Fibroblast of skin of left biceps (primary cell): ENCODE results near the gene CCDC88B.
"Not testable (repeated sequence)": the region's sequence is repeated elsewhere in the genome, so short reads cannot be mapped to it uniquely, and the experiment has no call there.

Source experiments
- DNase-seq, 2 experiments: peaks; one replicate each; pipeline ENCODE4 v3.0.0-alpha.2; 2013; ENCODE audit warnings: low read depth in 2 of 2

CCDC88B gene

DNA sequence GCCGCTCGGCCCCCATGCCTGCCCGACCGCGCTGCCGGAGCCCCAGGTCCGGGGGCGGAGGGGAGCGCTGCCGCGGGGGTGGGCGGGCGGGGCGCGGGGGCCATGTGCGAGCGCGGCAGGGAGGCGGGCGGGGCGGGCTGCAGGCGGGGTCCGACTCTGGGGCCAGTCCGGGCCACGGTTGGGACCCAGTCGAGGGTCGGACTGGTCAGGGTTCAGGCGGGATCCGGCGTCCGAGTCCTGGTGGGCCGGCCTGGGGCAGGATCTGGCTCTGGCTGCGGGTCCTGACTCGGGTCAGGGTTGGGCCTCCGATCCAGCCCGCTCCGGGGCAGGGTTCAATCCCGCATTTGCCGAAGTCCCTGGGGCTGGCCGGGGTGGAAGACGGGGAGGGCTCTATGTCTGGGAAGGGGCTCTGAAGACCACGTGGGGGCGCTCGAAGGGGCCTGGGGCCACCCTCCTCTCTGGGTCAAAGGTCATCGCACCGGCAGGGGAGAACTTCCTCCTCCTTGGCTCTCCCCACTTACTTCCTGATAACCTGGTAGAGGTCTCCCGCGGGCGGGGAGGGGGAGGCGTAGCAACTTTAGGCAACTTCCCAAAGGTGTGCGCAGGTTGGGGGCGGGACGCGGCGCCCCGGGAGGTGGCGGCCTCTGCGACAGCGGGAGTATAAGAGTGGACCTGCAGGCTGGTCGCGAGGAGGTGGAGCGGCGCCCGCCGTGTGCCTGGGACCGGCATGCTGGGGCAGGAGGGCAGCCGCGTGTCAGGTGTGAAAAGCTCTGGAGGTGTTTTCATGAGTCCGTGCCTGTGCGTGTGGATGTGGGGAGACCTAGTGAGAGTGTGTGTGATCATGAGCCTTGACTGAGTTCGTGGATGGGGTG is 34.1 kb upstream of the CCDC88B start:
- DNase-seq, result no peak

DNA sequence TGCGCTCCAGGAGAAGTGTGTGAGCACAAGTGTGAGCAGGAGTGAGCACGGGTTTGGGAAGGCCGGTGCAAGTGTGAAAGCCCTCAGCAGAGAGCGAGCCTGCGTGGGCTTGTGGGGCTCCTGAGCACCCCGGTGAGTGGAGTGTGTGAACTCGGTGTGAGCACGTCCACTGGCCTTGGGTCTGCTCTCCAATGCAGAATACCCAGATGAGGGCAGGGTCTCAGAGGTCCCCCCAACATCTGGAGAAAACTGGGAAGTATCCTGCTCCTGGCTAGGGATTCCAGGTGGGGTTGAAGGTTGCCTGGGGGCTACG is 33.5 kb upstream of the CCDC88B start:
- no peak for DNase-seq

DNA sequence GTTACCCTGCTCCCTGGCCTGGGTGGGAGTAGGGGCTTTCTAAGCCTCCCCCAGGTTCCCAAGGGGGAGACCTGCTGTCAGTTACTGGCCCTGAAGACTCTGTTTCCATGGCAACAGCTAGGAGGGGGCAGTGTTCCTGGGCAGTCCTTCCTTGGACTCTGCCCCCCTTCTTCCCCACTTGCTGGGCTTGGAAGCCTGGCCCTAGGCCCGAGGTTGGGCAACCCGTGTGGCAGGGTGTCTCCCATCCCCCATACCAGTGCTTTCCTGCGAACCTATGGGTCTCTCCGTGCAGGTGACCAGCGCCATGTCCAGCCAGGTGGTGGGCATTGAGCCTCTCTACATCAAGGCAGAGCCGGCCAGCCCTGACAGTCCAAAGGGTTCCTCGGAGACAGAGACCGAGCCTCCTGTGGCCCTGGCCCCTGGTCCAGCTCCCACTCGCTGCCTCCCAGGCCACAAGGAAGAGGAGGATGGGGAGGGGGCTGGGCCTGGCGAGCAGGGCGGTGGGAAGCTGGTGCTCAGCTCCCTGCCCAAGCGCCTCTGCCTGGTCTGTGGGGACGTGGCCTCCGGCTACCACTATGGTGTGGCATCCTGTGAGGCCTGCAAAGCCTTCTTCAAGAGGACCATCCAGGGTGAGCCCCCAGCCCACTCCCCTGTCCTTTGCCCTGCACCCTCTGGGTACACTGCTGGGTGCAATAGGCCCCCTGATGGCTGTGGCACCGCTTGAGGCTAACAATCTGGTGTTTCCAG is 33.0 kb upstream of the CCDC88B start:
- DNase-seq, result no peak

DNA sequence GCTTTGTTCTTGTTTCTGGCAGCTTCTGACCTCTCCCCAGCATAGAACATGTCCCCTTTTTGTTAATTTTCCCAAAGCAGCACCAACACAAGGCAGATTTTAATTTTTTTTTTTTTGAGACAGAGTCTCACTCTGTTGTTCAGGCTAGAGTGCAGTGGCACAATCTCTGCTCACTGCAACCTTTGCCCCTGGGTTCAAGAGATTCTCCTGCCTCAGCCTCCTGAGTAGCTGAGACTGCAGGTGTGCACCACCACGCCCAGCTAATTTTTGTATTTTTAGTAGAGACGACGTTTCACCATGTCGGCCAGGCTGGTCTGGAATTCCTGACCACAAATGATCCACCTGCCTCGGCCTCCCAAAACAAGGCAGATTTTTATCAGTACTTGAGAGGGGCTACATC is 32.2 kb upstream of the CCDC88B start:
- DNase-seq, result not testable (repeated sequence)

DNA sequence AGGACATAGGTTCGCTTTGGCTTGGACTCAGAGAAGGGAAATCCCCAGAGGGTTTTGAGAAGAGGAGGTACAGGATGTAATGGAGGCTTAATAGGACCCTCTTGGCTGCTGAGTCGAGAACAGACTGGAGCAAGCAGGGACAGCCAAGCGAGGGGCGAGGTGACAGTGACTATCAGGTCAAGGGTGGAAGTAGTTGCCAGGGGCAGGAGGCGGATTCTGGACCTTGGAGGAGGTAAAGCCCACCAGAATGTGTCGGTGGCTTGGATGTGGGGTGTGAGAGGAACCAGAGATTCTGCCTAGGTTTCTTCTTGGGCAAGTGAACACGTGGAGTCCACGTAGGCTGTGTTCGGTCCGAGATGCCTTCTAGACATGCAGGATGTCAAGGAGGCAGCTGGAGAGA is 27.1 kb upstream of the CCDC88B start:
- no peak for DNase-seq

DNA sequence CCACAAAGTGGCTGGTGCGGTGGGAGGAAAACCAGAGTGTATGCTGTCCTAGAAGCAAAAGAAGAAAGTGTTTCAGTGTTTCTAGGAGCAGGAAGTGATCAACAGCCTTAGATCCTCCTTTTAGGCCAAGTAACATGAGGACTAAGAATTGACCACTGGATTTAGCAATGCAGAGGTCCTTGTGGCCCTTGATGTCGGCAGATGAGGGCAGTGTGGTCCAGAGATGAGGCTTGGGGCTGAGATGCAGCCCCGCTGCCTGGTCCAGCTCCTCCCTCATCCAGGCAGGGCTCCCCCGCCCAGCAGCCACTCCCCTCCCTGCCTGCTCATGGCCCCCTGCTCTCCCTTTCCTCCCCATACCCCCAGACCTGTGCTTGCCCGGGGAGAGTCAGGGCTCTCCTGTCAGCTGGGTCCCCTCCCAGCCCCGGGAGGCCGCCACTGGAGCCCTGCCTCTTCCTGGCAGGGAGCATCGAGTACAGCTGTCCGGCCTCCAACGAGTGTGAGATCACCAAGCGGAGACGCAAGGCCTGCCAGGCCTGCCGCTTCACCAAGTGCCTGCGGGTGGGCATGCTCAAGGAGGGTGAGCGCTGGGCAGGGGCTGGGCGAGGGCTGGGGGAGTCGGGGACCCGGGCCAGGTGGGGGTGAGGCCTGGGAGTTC is 26.4 kb upstream of the CCDC88B start:
- DNase-seq, result no peak

DNA sequence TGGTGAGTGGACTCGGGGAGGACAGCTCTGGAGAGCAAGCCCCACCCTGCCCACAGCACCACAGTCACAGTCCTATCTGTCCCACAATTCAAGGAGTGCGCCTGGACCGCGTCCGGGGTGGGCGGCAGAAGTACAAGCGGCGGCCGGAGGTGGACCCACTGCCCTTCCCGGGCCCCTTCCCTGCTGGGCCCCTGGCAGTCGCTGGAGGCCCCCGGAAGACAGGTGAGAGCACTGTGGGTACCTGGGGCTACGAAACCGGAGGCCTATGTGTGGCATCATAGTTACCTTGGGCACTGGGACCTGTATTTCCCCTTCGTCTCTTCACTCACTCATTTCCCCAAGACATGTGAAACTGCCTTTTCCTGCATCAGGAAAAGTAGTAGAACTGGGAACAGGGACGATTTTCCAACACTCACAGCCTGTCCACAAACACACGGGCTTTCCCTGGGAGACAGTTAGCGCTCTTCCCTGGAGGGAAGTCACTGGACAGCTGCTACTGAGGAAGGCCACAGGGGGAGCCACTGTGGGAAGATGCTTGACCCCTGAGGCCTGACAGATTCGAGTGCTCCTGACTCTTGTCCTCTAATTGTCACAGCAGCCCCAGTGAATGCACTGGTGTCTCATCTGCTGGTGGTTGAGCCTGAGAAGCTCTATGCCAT is 25.7 kb upstream of the CCDC88B start:
- no peak for DNase-seq

DNA sequence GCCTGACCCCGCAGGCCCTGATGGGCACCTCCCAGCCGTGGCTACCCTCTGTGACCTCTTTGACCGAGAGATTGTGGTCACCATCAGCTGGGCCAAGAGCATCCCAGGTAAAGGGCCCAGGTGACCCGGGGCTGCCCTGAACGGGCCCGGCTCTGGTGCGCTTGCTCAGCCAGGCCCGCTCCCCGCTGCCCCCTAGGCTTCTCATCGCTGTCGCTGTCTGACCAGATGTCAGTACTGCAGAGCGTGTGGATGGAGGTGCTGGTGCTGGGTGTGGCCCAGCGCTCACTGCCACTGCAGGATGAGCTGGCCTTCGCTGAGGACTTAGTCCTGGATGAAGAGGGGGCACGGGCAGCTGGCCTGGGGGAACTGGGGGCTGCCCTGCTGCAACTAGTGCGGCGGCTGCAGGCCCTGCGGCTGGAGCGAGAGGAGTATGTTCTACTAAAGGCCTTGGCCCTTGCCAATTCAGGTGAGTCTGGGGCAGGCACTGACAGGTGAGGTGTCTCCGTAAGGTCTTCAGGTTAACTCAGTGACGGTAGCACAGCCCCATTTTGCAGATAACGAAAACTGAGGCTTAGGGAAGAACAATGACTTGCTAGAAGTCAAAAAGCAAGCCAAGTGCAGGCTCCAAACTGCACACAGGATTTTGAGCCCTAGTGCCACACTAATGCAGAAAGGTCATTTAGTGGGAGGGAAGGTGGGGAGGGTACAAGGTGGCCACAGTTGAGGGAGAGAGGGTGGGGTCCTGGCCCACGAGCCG is 25.0 kb upstream of the CCDC88B start:
- no peak for DNase-seq

DNA sequence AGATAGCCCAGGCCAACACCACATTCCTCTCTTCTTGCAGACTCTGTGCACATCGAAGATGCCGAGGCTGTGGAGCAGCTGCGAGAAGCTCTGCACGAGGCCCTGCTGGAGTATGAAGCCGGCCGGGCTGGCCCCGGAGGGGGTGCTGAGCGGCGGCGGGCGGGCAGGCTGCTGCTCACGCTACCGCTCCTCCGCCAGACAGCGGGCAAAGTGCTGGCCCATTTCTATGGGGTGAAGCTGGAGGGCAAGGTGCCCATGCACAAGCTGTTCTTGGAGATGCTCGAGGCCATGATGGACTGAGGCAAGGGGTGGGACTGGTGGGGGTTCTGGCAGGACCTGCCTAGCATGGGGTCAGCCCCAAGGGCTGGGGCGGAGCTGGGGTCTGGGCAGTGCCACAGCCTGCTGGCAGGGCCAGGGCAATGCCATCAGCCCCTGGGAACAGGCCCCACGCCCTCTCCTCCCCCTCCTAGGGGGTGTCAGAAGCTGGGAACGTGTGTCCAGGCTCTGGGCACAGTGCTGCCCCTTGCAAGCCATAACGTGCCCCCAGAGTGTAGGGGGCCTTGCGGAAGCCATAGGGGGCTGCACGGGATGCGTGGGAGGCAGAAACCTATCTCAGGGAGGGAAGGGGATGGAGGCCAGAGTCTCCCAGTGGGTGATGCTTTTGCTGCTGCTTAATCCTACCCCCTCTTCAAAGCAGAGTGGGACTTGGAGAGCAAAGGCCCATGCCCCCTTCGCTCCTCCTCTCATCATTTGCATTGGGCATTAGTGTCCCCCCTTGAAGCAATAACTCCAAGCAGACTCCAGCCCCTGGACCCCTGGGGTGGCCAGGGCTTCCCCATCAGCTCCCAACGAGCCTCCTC is 24.1 kb upstream of the CCDC88B start:
- not testable (repeated sequence) for DNase-seq

DNA sequence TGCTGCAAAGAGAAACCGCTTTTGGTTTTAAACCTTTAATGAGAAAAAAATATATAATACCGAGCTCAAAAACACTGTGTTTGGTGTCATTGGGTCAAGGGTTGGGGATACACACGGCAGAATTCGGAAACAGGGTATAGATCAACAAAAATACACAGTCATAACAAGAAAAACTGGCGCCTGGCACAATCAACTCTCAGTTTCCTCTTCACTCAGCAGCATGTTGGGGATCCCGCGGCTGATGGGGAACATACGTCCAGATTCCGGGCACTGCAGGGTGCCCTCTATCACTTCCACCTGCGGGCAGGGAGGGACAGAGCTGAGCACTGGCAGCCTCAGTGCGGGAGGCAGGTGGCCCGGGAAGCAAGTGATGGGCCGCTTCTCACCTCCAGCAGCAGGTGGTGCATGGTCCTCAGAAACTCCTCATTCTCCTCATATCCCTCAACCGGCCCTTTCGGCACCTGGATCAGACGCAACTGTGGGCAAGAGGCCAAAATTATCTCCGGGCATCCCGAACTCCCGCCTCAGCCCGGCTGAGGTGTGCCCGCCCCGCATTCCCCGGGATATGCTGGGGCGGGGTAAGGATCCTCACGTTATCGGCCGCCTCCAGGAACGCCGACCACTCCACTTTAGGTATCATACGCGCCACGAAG is 23.2 kb upstream of the CCDC88B start:
- no peak for DNase-seq

DNA sequence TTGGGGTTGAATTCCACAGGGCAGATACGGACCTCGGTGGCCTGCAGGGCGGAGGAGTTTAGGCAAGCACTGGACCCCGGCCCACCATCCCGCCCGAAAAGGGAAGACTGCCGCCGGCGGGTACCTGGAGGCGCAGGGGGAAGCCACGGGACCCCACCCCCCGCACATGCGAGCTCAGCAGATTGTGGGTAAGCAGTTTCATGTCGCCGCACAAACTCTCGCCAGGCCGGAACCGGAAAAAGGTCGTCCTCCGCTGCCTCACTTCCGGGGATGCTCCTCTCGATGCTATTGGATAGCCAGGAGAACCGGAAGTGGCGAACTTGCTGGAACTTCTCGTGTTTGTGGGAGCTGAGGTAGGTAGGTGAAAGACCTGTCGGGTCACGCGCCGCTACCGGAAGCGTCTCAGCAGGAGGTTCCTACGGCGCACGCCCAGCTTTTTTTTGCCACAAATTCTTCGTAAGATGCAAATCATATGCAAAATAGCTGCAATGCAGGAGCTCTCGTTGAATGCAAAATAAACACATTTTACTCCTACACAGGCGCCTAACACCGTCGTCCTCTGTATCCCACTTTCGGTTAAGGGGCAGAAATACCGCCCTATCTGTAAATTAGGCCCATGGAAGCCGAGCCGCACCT is 22.6 kb upstream of the CCDC88B start, which contains the start of gene TRMT112:
TRMT112 (minus strand) TSS at position 235 of the 636 bp plus-strand sequence; CDS start at position 202, 33 bp downstream.
- peak; percentile 87 to 88 for DNase-seq

DNA sequence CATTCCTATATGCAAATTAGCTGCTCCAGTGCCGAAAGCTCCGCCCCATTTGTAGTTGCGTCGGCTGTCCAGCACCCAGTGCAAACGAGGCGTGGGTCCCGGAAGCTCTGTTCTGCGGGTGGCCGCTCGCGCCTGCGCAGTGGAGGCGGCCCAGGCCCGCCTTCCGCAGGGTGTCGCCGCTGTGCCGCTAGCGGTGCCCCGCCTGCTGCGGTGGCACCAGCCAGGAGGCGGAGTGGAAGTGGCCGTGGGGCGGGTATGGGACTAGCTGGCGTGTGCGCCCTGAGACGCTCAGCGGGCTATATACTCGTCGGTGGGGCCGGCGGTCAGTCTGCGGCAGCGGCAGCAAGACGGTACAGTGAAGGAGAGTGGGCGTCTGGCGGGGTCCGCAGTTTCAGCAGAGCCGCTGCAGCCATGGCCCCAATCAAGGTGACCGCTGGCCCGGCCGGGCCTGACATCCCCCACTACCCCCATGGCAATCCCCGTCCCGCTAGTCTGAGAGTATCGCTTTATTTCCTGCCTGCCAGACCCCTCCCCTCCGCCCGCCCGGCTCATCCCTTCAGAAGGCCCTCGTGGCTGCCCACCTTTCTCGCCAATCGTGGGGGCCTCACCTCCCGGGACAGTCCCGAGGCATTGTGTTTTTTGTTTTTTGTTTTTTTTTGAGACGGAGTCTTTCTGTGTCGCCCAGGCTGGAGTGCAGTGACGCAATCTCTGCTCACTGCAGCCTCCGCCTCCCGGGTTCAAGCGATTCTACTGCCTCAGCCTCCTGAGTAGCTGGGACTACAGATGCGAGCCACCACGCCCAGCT is 21.8 kb upstream of the CCDC88B start, which contains the start of gene PRDX5:
PRDX5 (plus strand) TSS at position 161 of the 805 bp plus-strand sequence; CDS start at position 256, 95 bp downstream.
- peak; percentile 86 to 87 for DNase-seq

DNA sequence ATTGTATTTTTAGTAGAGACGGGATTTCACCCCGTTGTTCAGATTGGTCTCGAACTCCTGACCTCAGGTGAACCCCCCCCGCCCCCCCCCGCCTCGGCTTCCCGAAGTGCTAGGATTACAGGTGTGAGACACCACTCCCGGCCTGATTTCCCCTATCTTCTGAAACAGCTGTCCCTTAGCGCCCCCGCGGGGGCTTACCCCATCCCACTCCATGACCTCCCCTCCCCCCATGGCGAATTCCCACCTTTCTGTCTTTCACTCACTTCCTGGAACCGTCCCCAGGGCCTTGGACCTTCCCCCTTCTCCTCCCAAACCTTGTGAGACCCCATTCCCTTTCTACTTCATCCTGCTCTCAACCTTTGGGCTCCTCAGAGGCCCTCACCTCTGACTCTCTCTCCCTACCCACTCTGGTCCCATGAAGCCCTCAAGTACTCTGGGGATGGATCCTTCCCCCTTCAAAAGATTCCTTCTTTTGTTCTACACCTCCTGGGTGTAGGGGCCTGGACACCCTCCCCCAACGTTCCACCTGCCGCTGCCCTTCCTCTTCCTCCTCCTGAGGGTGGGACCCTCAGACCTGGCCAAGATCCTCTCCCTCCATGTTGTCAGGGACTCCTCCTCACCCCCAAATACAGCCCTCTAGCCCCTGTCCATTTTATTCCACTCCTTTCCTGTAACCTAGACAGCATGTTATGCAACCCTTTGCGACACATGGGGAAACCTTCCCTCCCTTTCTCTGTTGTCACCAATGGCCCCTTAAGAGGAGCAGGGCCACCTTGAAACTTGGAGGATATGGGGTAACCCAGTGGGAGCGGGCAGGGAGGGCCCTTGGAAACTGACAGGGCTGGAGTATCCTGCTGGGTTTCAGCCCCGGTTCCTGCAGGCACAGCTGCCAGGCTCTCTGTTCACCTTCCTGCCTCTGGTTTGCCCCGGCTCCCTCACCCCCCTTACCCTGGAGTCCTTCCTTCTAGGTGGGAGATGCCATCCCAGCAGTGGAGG is 20.9 kb upstream of the CCDC88B start:
- no peak for DNase-seq

DNA sequence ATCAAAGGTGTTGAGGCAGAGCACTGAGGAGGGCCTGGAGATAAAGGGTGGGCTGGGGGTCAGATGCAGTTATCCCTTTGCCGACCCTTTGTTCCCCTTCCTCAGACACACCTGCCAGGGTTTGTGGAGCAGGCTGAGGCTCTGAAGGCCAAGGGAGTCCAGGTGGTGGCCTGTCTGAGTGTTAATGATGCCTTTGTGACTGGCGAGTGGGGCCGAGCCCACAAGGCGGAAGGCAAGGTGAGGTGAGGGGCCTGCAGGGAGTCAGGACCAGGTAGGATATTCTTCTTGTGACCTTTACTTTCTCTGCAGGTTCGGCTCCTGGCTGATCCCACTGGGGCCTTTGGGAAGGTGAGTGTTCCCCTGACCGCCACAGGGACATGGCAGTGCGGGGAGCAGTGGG is 19.4 kb upstream of the CCDC88B start:
- no peak for DNase-seq

DNA sequence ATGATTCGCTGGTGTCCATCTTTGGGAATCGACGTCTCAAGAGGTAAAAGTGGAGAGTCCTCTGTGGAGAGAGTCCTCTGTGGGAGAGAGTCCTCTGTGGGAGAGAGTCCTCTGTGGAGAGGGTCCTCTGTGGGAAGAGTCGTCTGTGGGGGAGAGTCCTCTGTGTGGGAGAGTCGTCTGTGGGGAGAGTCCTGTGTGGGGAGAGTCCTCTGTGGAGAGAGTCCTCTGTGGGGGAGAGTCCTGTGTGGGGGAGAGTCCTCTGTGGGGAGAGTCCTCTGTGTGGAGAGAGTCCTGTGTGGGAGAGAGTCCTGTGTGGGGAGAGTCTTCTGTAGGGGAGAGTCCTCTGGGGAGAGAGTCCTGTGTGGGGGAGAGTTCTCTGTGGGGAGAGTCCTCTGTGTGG is 19.0 kb upstream of the CCDC88B start:
- DNase-seq, result no peak

DNA sequence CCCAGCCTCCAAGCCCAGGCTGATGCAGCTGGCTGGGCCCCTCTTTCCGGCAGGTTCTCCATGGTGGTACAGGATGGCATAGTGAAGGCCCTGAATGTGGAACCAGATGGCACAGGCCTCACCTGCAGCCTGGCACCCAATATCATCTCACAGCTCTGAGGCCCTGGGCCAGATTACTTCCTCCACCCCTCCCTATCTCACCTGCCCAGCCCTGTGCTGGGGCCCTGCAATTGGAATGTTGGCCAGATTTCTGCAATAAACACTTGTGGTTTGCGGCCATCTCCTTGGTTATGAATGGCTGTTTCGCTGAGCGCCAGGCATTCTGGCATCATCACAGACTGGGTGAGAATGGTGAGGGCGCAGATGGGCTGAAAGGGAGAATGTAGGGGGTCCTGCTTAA is 18.5 kb upstream of the CCDC88B start:
- DNase-seq, result no peak

DNA sequence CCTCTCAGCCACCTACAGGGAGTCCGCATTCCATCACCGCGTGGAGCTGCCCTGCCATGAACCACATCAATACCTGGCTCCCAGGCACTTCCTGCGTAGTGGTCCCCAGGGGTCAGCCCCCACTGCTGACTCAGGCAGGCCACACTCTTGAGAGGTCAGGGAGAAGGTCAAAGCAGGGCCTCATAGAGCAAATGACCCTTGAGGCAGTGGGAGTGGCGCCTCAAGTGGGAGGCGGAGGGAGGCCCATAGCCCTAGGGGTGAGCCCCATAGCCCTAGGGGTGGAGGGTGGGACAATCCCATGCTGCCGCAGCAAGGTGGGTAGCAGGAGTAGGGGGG is 17.1 kb upstream of the CCDC88B start:
- DNase-seq, result no peak
